Lower leg skin (tissue), 3 donors: ENCODE results near the gene TMEM45B.

Experiments used
- CTCF ChIP-seq, 3 donors: fragments of 450-650 bp; IDR thresholded peaks; one replicate each; pipeline ENCODE4 v1.5.1; 2016; ENCODE audit warnings: antibody characterized with exemption in 3 of 3, mild to moderate bottlenecking in 3 of 3, moderate library complexity in 2 of 3
- POLR2A ChIP-seq, 2 donors: fragments of 450-650 bp; IDR thresholded peaks; one replicate each; pipeline ENCODE4 v1.6.1; 2016 to 2017; ENCODE audit warnings: antibody characterized with exemption in 2 of 2, mild to moderate bottlenecking in 1 of 2, moderate library complexity in 1 of 2

GRCh38 chr11:129866311-129866710, 50.7 kb downstream of the TMEM45B start:
- no peak for TF ChIP-seq CTCF (IDR thresholded peaks at IDR 0.05)
- no peak for TF ChIP-seq POLR2A (IDR thresholded peaks at IDR 0.05)
